Esophagus muscularis mucosa (tissue), 3 donors: ENCODE data around the gene METRNL.

ENCODE experiments used
- POLR2AphosphoS5 ChIP-seq, 2 donors: sonication (generic); formaldehyde crosslinking; IDR thresholded peaks; one replicate each; pipeline ENCODE4 v1.6.1; 2017; ENCODE audit warnings: antibody characterized with exemption in 2 of 2
- TF ChIP-seq, protein P1 (sequence below), 3 experiments: fragments of 200-600 bp in 2 of 3; fragments of 450-650 bp in 1 of 3; sonication (generic) in 2 of 3; IDR thresholded peaks; one replicate each; pipeline ENCODE4 v1.5.1; 2017 to 2019; ENCODE audit warnings: antibody characterized with exemption in 3 of 3, mild to moderate bottlenecking in 2 of 3, moderate library complexity in 1 of 3

GRCh38 chr17:83034525-83034924, 44.9 kb upstream of the METRNL start:
- TF ChIP-seq, protein P1, sequence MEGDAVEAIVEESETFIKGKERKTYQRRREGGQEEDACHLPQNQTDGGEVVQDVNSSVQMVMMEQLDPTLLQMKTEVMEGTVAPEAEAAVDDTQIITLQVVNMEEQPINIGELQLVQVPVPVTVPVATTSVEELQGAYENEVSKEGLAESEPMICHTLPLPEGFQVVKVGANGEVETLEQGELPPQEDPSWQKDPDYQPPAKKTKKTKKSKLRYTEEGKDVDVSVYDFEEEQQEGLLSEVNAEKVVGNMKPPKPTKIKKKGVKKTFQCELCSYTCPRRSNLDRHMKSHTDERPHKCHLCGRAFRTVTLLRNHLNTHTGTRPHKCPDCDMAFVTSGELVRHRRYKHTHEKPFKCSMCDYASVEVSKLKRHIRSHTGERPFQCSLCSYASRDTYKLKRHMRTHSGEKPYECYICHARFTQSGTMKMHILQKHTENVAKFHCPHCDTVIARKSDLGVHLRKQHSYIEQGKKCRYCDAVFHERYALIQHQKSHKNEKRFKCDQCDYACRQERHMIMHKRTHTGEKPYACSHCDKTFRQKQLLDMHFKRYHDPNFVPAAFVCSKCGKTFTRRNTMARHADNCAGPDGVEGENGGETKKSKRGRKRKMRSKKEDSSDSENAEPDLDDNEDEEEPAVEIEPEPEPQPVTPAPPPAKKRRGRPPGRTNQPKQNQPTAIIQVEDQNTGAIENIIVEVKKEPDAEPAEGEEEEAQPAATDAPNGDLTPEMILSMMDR (IDR thresholded peaks at IDR 0.05), result no peak
- TF ChIP-seq POLR2AphosphoS5 (IDR thresholded peaks at IDR 0.05), result no peak
